Stimulated activated CD4-positive, alpha-beta T cell treated with anti-CD3 and anti-CD28 coated beads, Interleukin-15, amount 100 ng/mL, for 1 hour (primary cell): Measurements from ENCODE around the gene SSX4.
"Not testable (repeated sequence)": the region's sequence is repeated elsewhere in the genome, so short reads cannot be mapped to it uniquely, and the experiment has no call there.

Experiments used
- DNase-seq, 2 donors: peaks; one replicate each; pipeline ENCODE4 v3.0.0-alpha.2; 2020; ENCODE audit warnings: low read depth in 1 of 2, low spot score in 1 of 2

The SSX4 gene, protein sequence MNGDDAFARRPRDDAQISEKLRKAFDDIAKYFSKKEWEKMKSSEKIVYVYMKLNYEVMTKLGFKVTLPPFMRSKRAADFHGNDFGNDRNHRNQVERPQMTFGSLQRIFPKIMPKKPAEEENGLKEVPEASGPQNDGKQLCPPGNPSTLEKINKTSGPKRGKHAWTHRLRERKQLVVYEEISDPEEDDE

DNA sequence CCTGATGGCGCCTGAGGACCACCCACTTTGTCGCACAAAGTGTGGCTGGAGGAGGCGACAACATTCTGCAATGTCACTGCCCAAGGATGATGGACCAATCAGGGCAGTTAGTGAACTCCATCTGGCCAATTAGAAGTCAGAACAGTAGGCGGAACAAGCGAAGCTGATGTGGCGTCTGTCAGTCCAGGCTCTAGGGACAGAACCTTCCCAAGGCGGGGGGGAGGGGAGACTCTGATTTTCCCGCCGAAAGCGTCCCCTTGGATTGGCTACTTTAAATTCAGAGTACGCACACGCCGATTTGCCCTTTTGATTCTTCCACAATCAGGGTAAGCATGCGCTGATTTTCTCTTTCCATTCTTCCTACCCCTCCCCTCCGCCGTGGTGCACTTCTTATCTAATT is at the start of gene SSX4:
Gene SSX4, plus strand, starts transcription at position 301 of the 400 bp plus-strand sequence. CDS start 515 bp downstream, outside the sequence.
- not testable (repeated sequence) for DNase-seq

DNA sequence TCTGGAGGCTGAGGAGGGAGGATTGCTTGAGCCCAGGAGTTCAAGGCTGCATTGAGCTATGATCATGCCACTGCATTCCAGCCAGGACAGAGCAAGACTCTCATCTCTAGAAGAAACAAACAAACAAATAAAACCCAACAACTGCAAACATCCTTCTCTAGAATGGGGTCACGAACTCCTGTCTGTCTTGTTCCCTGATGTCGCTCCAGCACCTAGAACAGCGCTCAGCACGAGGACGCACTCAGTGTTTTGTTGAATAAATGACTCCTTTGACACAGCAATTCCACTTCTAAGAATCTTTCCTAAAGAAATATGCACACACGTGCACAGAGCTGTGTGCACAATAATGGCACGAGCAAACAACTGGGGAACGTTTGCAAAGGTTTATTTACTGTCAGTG is 37.3 kb upstream of the SSX4 start:
- not testable (repeated sequence) for DNase-seq

DNA sequence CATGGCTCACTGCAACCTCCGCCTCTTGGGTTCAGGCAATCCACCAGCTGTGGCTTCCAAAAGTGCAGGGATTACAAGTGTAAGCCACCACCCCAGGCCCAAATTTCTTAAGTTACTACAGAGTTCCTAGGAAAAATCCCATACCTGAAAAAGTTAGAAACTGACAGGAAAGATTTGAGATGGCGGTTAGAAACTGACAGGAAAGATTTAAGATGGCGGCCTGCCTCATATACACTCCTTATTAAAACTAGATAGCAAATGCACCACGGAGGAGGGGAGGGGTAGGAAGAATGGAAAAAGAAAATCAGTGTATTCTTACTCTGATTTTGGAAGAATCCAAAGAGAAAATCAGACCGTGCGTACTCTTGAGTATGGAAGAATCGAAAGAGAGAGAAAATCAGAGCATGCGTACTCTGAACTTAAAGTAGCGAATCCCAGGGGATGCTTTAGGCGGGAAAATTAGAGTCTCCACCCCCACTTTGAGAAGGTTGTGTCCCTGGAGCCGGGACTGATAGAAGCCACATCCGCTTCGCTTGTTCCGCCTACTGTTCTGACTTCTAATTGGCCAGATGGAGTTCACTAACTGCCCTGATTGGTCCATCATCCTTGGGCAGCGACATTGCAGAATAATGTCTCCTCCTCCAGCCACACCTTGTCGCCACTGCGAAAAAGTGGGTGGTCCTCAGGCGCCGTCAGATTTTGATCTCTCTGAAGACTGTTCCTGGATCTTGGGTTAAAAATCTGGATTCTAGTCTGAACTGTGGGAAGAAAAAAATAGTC is 26.8 kb upstream of the SSX4 start, which contains the start of gene SSX3:
Gene SSX3, minus strand, starts transcription at position 389 of the 780 bp plus-strand sequence. CDS start 1,454 bp downstream, outside the sequence.
- DNase-seq = not testable (repeated sequence)

DNA sequence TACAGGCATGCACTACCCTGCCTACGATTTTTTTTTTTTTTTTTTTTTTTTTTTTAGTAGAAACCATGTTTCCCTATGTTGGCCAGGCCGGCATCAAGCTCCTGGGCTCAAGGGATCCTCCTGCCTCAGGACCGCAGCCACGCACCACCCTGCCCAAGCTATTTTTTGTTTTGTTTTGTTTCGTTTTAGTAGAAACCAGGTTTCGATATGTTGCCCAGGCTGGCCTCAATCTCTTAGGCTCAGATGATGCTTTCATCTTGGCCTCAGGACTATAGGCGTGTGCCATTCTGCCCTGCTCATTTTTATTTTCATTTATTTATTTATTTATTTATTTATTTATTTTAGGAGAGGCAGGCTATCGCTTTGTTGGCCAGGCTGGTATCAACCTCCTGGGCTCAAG is 25.7 kb upstream of the SSX4 start:
- DNase-seq = no peak

DNA sequence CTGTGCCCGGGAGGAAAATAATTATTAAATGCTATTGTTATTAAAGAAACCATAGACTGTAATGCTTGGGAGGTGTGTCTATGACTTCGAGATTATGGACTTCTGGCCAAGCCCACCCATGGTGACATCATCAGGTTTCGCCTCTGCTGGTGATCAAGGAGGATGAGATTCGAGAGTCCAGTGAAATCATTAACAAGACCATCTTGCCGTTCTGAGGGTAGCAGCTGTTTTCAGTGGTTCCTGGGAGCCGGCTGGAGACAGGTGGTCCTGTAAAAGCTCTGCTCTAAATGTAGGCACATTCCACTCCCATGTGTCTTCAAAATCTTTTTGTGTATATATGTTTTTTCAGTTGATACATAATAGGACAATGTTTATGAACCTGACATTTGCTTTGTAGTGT is 24.1 kb upstream of the SSX4 start:
- DNase-seq = not testable (repeated sequence)

DNA sequence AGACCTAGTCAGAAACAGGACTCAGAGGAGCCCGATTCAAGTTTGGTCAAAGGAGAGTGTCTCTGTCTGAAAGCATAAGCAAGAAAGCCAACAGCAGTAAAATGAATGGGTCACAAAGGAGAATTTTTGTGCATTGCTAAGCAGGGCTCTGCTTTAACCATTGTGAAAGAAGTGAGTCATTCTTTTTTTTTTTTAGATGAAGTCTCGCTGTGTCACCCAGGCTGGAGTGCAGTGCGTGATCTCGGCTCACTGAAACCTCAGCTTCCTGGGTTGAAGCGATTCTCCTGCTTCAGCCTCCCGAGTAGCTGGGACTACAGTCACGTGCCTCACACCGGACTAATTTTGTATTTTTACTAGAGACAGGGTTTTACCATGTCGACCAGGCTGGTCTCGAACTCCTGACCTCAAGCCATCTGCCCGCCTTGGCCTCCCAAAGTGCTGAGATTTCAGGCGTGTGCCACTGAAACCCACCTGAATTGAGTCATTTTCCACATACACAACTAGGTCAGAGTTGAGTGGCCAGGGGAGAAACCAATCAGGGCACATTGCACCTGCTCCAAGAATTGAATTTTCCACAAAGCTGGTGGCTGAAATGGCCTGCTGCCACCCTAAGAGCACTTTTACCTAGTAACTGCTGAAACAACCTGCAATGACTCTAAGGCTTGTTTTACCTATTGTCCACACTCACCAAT is 15.5 kb upstream of the SSX4 start:
- not testable (repeated sequence) for DNase-seq

DNA sequence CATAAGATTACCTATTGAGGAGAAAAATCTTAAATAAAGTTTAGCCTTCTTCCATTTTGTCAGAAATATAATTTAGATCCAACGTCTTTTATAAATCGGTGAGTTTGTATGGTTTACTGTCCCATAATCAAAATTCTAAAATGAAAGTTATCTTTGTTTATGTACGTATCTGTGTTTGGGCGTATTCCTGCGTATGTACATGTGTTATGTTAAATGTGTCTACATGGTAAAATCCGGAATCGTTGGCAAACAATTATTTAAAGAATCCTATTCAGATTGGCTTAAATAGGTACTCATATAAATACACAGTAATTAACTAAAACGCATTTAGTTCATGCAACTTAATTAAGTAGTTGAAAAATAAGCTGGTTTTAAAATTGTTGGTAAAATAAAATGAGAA is 12.9 kb upstream of the SSX4 start:
- DNase-seq = not testable (repeated sequence)

DNA sequence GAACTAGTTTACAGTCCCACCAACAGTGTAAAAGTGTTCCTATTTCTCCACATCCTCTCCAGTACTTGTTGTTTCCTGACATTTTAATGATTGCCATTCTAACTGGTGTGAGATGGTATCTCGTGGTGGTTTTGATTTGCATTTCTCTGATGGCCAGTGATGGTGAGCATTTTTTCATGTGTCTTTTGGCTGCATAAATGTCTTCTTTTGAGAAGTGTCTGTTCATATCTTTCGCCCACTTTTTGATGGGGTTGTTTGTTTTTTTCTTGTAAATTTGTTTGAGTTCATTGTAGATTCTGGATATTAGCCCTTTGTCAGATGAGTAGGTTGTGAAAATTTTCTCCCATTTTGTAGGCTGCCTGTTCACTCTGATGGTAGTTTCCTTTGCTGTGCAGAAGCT is 13.6 kb downstream of the SSX4 start:
- not testable (repeated sequence) for DNase-seq

DNA sequence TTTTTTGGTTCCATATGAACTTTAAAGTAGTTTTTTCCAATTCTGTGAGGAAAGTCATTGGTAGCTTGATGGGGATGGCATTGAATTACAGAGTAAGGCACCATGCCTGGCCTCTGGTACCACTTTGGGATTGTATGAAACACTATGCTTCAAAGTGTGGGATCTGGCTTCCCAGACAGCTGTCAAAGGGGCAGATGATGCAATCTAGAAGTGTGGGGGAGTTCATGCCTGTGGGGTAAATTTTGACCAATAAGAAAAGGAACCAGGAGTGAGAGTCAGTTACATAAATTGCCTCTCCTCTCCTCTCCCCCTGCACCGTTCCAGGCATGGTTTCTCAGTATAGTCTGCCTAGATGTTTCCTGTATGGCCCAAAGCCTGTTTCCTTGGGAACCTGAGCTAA is 14.5 kb downstream of the SSX4 start:
- DNase-seq = not testable (repeated sequence)

DNA sequence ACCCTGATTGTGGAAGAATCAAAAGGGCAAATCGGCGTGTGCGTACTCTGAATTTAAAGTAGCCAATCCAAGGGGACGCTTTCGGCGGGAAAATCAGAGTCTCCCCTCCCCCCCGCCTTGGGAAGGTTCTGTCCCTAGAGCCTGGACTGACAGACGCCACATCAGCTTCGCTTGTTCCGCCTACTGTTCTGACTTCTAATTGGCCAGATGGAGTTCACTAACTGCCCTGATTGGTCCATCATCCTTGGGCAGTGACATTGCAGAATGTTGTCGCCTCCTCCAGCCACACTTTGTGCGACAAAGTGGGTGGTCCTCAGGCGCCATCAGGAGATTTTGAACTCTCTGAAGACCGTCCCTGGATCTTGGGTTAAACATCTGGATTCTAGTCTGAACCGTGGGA is 28.5 kb downstream of the SSX4 start, which contains the start of gene SSX4B:
Gene SSX4B, minus strand, starts transcription at position 101 of the 400 bp plus-strand sequence. CDS start 588 bp downstream, outside the sequence.
- not testable (repeated sequence) for DNase-seq

DNA sequence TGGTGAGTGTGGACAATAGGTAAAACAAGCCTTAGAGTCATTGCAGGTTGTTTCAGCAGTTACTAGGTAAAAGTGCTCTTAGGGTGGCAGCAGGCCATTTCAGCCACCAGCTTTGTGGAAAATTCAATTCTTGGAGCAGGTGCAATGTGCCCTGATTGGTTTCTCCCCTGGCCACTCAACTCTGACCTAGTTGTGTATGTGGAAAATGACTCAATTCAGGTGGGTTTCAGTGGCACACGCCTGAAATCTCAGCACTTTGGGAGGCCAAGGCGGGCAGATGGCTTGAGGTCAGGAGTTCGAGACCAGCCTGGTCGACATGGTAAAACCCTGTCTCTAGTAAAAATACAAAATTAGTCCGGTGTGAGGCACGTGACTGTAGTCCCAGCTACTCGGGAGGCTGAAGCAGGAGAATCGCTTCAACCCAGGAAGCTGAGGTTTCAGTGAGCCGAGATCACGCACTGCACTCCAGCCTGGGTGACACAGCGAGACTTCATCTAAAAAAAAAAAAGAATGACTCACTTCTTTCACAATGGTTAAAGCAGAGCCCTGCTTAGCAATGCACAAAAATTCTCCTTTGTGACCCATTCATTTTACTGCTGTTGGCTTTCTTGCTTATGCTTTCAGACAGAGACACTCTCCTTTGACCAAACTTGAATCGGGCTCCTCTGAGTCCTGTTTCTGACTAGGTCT is 43.8 kb downstream of the SSX4 start:
- DNase-seq = not testable (repeated sequence)

DNA sequence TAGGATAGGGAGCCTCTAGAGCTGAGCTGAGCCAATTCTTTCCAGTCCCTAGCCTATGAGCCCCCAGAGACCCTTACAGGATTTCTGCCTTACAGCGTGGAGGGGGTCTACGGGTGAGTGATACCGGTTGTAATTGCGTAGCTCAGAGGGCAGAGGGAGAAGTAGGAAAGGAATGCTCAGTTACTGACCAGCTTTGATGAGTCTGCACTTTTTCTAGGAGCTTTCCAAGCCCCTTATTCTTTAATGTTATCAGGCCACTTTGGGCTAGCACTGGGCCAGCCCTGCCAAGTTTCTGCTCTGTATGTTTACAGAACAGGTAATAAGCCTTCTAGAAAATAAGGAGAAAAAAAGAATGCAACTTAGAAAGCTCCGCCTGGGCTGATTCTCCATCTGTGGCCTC is 46.3 kb downstream of the SSX4 start:
- DNase-seq = not testable (repeated sequence)

DNA sequence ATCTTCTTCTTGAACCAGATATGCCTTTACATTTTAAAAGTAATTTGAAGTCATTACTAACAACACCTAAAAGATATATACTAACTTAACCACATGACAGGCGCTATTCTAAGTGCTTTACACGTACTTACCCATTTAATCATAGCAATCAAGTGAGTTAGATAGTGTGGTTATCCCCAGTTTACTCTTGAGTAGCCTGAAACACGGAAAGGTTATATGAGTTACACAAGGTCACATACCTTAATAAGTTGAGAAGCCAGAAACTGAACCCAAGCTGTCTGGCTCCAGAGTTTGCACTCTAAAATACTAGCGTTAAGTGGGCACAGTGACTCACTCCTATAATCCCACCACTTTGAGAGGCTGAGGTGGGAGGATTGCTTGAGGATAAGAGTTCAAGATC is 46.8 kb downstream of the SSX4 start:
- not testable (repeated sequence) for DNase-seq

DNA sequence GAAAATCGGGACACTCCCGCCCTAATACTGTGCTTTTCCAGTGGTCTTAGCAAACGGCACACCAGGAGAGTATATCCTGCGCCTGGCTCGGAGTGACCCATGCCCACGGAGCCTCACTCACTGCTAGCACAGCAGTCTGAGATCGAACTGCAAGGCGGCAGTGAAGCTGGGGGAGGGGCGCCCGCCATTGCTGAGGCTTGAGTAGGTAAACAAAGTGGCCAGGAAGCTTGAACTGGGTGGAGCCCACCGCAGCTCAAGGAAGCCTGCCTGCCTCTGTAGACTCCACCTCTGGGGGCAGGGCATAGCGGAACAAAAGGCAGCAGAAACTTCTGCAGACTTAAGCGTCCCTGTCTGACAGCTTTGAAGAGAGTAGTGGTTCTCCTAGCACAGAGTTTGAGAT is 50.4 kb downstream of the SSX4 start:
- not testable (repeated sequence) for DNase-seq
